T-helper 17 cell (primary cell): ENCODE measurements around the gene C2orf76. TPM values are rescaled to one million over a fixed set of nuclear protein-coding genes. Genes with fewer than 3 reads are reported as not detected.

ENCODE experiments used
- ATAC-seq: fragments of 150-1000 bp; cut with Tn5 transposase; 2 replicates; pipeline ENCODE4 v1.10.0; 2021; ENCODE audit warnings: mild to moderate bottlenecking, moderate library complexity
- DNase-seq, 3 donors: peaks; one replicate each; pipeline versions ENCODE4 v3.0.0 to v3.0.0-alpha.2; 2020 to 2021
- H3K9me3 ChIP-seq: one replicate; pipeline ENCODE4 v1.7.0; 2013; ENCODE audit warnings: low read length, mild to moderate bottlenecking; ENCODE audit not compliant: control insufficient read depth, poor library complexity, severe bottlenecking
- H3K27ac Mint-ChIP-seq: one replicate; pipeline ENCODE4 v1.8.0; 2022; ENCODE audit warnings: mild to moderate bottlenecking, moderate library complexity, mixed read lengths
- H3K27me3 Mint-ChIP-seq: one replicate; pipeline ENCODE4 v1.8.0; 2022; ENCODE audit warnings: mixed read lengths
- H3K36me3 Mint-ChIP-seq: one replicate; pipeline ENCODE4 v1.8.0; 2022; ENCODE audit warnings: low read depth, mixed read lengths
- H3K4me1 Mint-ChIP-seq: one replicate; pipeline ENCODE4 v1.8.0; 2022; ENCODE audit warnings: mild to moderate bottlenecking, mixed read lengths
- H3K4me3 Mint-ChIP-seq: one replicate; pipeline ENCODE4 v1.8.0; 2022; ENCODE audit warnings: mild to moderate bottlenecking, moderate library complexity, mixed read lengths
- total RNA-seq, 4 donors: library from RNA in 2 of 4; stranded (reverse) in 2 of 4; gene quantifications; one replicate each; pipeline ENCODE4 v1.2.3 and lab custom pipeline; 2022 to 2026

Gene C2orf76
- total RNA-seq, 2 donors from 2014 or later, result 7.2 to 9.0 TPM

DNA sequence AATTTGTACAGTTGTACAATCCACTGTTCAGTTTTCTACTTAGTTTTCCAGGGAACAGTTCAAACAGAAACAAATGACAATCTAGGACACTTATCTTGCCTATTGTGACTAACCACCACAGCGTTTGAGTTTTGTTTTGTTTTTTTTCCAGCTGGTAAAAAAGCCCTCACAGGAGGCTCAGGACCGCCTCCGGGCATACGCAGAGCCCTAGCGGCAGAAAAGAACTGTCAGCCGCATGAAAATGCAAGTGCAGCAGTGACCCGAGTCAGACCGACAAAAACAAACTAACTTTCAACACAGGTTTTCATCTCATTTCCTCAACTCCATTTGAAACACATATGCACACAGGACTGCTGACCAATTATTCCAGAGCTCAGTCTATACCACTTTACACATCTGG, 74.4 kb downstream of the C2orf76 start:
- Mint-ChIP-seq H3K27ac (no peak overlapping the region), H3K4me3 (no peak overlapping the region)
- no peak for ATAC-seq

DNA sequence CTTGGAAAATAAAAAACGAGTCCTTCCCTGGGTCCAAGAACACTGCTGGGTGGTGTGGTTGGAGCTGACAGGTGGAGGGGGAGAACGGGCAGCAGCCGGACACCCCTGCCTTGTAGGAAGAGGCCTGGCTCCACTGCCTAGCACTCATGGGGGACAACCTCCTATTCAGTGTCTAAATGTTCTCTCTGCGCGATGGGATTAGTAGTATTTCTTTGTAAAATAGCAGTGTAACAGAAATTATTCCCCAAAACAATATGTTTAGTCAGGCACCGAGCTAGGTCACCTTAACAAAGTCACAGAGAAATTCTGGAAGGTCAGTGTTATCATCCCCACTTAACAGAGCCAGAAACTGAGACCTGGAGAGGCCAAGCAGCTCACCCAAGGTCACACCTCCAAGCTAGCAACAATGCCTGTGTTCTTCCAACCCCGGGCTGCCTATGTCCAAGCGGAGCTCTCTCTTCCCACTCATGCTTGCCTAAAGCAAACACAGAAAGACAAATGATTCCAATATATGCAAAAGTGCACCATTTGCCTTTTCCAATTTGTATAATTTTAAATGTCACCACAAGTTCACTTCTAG, 75.0 kb downstream of the C2orf76 start:
- DNase-seq, result no peak
- Mint-ChIP-seq H3K4me3 (no peak overlapping the region), H3K27me3 (no peaks in the 10 kb centered on the region), H3K27ac (no peak overlapping the region), H3K4me1 (no peaks in the 10 kb centered on the region), H3K36me3 (no peaks in the 10 kb centered on the region)
- ATAC-seq, result no peak
- no peaks in the 10 kb centered on the region for H3K9me3 ChIP-seq

More for the DNA sequence above, 74.4 kb downstream of the C2orf76 start:
- no peaks in the 10 kb centered on the region for H3K4me1 Mint-ChIP-seq
- DNase-seq, result no peak
- H3K27me3 Mint-ChIP-seq, result no peaks in the 10 kb centered on the region
- H3K36me3 Mint-ChIP-seq, result no peaks in the 10 kb centered on the region
- no peaks in the 10 kb centered on the region for H3K9me3 ChIP-seq

DNA sequence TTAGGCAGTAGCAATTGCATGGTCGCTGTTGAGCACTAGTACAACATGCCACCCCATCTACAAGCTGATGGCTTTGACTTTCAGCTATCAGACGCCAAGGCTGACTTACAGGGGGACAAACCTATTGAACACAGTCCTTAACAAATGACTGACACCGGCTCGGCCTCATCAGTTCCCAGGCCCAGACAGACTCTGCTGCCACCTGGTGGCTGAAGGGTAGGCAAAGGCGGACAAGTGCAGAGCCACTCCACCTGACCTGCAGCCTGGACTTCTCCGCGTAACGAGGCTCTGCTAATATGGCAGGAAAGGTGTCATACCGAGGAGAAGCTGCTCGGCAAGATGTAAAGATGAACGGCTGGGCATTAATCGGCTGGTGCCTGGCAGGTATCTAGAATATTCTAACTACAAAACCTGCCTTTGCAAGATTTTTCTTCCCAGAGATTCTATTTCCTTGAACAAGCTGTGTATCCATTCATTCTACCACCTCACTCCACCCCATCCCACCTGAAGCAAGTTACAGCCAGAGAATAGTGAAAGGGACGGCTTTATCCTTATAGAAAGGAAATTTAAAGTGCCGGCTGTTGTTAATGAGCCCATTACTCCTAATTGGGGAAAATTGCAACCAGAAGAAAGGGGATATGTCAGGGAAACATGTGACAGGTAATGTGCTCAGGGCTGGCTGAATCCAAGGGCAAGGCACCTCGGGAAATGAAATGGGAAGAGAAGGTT, 75.6 kb downstream of the C2orf76 start:
- Mint-ChIP-seq H3K4me3 (no peak overlapping the region), H3K4me1 (no peaks in the 10 kb centered on the region), H3K36me3 (peaks cover 6% of the 10 kb centered on the region), H3K27ac (no peak overlapping the region), H3K27me3 (no peaks in the 10 kb centered on the region)
- no peak for DNase-seq
- no peaks in the 10 kb centered on the region for H3K9me3 ChIP-seq
- no peak for ATAC-seq

DNA sequence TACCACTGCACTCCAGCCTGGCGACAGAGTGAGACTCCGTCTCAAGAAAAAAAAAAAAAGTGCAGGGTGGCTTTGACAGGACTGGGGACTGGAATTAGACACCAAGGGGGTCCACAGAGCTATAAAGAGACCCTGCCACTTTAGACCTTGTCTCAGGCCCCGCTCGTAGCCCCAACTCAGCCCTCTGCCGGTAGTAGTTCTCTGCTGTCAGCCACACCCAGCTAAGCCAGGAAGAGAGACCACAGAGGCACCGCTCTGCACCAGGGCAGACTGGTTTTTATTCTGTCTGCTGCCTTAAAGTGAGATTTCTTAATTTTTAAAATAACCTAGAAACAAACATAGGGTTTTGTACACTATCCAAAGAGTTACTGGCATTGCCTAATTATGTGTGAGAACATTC, 77.0 kb downstream of the C2orf76 start:
- Mint-ChIP-seq H3K4me3 (no peak overlapping the region), H3K27ac (no peak overlapping the region)

DNA sequence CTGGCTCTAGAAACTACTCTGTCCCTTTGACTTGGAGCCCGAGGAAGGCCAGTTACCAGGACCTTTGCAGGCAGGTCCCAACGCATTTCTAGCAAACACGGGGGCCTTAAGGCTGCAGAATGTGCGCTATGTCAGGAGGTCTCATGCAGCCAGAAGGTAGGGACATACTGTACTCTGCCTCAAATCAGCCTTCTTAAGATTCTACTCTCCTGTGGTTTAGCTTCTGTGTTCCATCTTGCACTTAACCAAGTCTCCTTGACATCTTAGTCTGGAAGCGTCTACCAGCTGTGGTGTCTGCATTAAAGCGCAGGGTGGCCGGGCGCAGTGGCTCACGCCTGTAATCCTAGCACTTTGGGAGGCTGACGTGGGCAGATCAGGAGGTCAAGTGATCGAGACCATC, 77.5 kb downstream of the C2orf76 start:
- Mint-ChIP-seq H3K36me3 (peaks cover 6% of the 10 kb centered on the region), H3K27ac (no peak overlapping the region), H3K27me3 (no peaks in the 10 kb centered on the region), H3K4me3 (no peak overlapping the region), H3K4me1 (no peaks in the 10 kb centered on the region)
- DNase-seq (no peak), ATAC-seq (no peak)
- H3K9me3 ChIP-seq, result no peaks in the 10 kb centered on the region

More for the DNA sequence above, 77.0 kb downstream of the C2orf76 start:
- Mint-ChIP-seq H3K36me3 (peaks cover 6% of the 10 kb centered on the region), H3K27me3 (no peaks in the 10 kb centered on the region), H3K4me1 (no peaks in the 10 kb centered on the region)
- no peaks in the 10 kb centered on the region for H3K9me3 ChIP-seq
- no peak for DNase-seq
- ATAC-seq, result no peak

DNA sequence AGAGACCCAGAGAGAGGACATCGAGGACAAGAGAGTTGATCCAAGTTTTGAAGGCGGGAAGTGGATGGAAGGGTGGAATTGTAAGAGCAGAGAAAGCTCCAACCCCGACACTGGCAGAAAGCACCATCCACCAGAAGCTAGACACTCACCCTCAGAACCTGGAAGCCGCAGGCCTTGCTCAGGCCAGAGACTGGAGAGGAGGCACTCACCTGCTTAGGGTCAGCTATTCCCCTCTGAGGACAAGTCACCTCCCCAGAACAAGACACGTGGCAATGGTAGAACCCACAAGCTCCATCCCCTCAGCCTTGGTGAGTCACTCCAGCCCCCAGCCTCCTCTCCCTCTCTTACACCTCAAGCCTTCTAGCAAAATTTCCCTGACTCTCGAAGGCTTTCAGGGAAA, 78.1 kb downstream of the C2orf76 start:
- H3K36me3 Mint-ChIP-seq, result peaks cover 6% of the 10 kb centered on the region
- no peaks in the 10 kb centered on the region for H3K27me3 Mint-ChIP-seq
- H3K4me1 Mint-ChIP-seq, result no peaks in the 10 kb centered on the region
- DNase-seq (no peak), ATAC-seq (no peak)
- no peak overlapping the region for H3K4me3 Mint-ChIP-seq
- H3K27ac Mint-ChIP-seq, result no peak overlapping the region
- no peaks in the 10 kb centered on the region for H3K9me3 ChIP-seq

DNA sequence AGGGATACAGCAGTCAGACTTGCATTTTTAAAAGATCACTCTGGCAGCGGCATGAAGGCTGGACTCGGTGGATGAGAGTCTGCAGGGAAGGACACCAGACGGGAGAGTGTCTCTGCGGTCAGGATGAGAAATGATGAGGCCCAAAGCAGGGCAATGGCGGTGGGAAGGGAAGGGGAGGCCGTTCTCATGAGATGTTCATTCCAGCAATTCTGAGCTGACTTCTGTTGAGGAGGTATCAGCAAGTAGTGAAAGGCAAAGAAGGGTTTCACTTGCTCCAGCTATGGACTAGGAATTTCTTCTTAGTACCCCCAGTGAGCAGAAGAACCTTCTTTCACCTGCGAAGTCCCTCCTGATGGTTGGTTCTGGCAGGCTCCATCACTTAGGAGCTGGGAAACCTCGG, 80.0 kb downstream of the C2orf76 start:
- ATAC-seq, result no peak
- H3K9me3 ChIP-seq, result no peaks in the 10 kb centered on the region
- no peak for DNase-seq
- peaks cover 6% of the 10 kb centered on the region for H3K36me3 Mint-ChIP-seq
- H3K27me3 Mint-ChIP-seq, result no peaks in the 10 kb centered on the region
- H3K4me1 Mint-ChIP-seq, result no peaks in the 10 kb centered on the region
- H3K27ac Mint-ChIP-seq, result no peak overlapping the region
- no peak overlapping the region for H3K4me3 Mint-ChIP-seq

DNA sequence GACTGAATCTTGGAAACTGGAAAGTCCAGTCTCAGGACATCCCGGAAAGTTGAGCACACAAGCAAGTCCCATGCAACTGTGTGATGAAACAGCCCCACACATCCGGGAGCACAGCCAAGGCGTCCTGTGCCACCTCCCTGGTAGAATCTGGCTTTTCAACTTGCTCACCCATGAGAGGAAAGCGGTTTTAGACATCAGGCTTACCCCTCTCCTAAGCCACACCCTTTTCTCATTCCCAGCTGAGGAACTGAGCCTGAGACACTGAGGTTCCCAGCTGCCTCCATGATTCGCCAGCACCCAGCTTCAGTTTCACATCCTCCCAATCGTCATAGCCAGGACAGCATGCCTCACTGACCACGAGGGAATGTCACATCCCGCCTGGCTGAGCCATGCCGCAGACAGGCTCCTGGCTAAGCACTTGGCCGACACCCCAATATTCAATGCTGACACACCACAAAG, 82.7 kb downstream of the C2orf76 start:
- no peaks in the 10 kb centered on the region for H3K4me1 Mint-ChIP-seq
- DNase-seq, result no peak
- no peak overlapping the region for H3K4me3 Mint-ChIP-seq
- H3K36me3 Mint-ChIP-seq, result peaks cover 6% of the 10 kb centered on the region
- H3K27me3 Mint-ChIP-seq, result no peaks in the 10 kb centered on the region
- no peak for ATAC-seq
- no peaks in the 10 kb centered on the region for H3K9me3 ChIP-seq
- no peak overlapping the region for H3K27ac Mint-ChIP-seq

DNA sequence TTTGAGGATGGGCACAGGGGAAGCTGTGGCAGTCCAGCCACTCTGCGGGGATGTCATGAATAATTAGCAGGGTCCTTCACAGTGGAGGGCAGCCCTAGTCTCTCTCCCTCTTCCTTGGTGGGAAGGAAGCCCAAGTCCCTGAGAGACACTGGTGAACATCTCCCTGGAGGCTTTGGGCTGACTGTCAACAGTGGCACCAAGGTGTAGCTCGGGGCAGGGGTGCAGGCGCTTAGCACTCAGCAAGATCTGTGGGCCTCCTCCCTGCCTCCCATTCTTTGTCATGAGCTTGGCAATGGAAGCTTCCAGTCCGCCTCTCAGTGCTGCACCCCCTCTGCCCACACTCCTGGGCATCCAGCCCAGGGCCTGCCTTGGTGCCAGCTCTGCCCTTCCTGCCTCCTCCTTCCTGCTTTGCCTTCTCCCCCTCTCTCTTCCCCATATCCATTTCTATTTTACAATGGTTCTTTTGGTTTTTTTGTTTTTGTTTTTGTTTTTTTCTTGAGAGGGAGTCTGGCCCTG, 83.6 kb downstream of the C2orf76 start:
- Mint-ChIP-seq H3K4me1 (no peaks in the 10 kb centered on the region), H3K36me3 (peaks cover 6% of the 10 kb centered on the region), H3K27ac (no peak overlapping the region), H3K4me3 (no peak overlapping the region), H3K27me3 (no peaks in the 10 kb centered on the region)
- ATAC-seq (no peak), DNase-seq (no peak)
- no peaks in the 10 kb centered on the region for H3K9me3 ChIP-seq

DNA sequence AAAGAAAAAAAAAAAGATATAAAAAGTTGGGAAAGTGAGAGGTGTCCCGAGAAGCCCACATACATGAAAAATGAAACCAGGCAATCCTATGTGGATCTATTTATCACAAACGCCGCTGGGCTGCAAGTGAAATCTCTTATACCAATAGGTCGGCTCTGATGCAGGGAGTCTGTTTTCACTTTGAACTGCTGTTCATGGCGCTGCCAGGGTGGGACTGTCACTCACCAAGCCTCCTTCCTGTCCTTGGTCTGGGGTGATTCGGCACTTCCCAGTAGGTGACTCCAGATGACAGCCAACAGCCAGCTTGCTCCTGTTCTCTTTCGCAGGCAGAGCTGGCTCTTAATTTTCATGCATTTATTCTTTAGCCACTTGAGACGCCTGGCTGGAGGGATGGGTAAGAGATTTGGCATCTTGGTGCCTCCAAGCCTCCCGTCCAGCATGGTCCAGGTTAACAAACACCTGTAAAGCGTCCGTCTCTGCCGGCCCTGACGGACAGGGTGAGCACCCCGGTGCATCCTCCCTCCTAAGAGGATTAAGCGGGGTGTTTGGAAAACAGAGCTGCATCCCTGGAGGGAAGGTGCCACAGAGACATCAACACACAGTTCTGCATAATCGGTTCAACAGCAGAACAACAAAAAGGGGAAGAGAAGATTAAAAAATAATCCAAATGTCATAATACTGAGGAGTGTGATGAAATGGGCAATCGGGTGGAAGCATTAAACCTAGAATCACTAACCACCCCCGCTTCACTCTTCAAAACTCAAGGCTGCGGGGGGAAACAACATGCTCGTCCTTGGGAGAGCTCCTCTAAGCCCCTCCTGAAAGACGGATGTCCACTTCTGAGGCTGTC, 84.3 kb downstream of the C2orf76 start:
- peaks cover 6% of the 10 kb centered on the region for H3K36me3 Mint-ChIP-seq
- ATAC-seq (no peak), DNase-seq (no peak)
- H3K27ac Mint-ChIP-seq, result no peak overlapping the region
- H3K4me1 Mint-ChIP-seq, result no peaks in the 10 kb centered on the region
- H3K9me3 ChIP-seq, result no peaks in the 10 kb centered on the region
- no peak overlapping the region for H3K4me3 Mint-ChIP-seq
- H3K27me3 Mint-ChIP-seq, result no peaks in the 10 kb centered on the region

DNA sequence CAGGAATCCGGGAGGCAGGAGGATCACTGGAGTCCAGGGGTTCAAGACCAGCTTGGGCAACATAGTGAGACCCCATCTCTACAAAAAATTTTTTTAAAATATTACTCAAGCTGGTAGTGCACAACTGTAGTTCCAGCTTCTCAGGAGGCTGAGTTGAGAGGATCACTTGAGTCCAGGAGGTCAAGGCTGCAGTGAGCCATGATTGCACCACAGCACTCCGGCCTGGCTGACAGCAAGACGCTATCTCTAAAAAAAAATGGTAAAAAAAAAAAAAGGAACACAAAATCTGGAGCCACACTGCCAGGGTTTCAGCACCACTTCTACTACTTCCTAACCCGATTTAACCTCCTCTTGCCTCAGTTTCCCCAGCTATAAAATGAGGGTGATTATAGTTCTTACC, 86.0 kb downstream of the C2orf76 start:
- H3K9me3 ChIP-seq, result no peaks in the 10 kb centered on the region
- Mint-ChIP-seq H3K36me3 (no peaks in the 10 kb centered on the region), H3K4me3 (no peak overlapping the region), H3K27me3 (no peaks in the 10 kb centered on the region), H3K27ac (no peak overlapping the region), H3K4me1 (no peaks in the 10 kb centered on the region)
- ATAC-seq (no peak), DNase-seq (no peak)

DNA sequence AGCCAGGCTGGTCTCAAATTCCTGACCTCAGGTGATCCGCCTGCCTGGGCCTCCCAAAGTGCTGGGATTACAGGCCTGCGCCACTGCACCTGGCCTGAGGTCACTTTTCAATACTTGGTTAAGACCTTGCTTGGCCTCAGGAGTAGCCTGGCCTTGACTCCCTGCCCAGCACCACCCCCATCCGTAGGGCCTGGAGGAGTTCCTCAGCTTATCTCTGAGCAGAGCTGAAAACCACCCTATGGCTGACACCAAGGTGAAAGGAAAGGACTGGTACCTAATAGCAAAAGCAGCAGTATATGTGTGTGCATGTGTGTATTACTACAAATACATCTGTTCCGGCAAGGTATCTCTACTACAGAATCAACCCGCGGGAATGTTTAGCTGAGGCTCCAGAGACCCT, 87.0 kb downstream of the C2orf76 start:
- Mint-ChIP-seq H3K27me3 (no peaks in the 10 kb centered on the region), H3K36me3 (no peaks in the 10 kb centered on the region), H3K4me3 (no peak overlapping the region), H3K4me1 (no peaks in the 10 kb centered on the region), H3K27ac (no peak overlapping the region)
- no peaks in the 10 kb centered on the region for H3K9me3 ChIP-seq
- ATAC-seq (no peak), DNase-seq (no peak)

DNA sequence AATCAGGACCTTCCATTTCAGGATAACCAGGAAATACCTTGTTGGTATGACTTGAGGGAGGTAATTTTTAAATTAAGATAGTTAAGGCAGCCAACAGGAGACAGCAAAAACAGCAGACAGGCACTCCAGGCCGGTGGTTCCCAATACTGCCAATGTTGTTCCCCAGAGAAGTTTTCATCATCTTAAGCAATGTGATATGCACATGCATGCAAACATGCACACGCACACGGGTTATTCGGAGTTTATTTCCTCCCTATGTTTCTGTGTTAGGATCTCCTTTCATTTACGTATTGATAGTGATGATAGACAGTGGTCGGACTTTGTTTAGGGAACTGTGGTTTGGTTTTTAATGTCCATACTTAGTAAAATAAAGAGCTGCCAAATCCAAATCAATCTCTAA, 87.7 kb downstream of the C2orf76 start:
- Mint-ChIP-seq H3K4me1 (no peaks in the 10 kb centered on the region), H3K27ac (no peak overlapping the region), H3K4me3 (no peak overlapping the region), H3K36me3 (no peaks in the 10 kb centered on the region), H3K27me3 (no peaks in the 10 kb centered on the region)
- H3K9me3 ChIP-seq, result no peaks in the 10 kb centered on the region
- ATAC-seq, result no peak
- no peak for DNase-seq
